Aorta (tissue), 5 donors: Measurements from ENCODE around the gene SYNDIG1. TPM values are rescaled to one million over a fixed set of nuclear protein-coding genes. Genes with fewer than 3 reads are reported as not detected.
A peak's percentile ranks its signal among the peaks of the same experiment; 100 is the strongest.

ENCODE experiments used
- ATAC-seq: fragments of 200-7000 bp; cut with Tn5 transposase; one replicate; pipeline ENCODE4 v1.9.1; 2022; ENCODE audit warnings: moderate library complexity; ENCODE audit not compliant: low FRiP score
- DNase-seq, 2 donors: peaks; one replicate each; pipeline ENCODE4 v3.0.0-alpha.2; 2020
- H3K27ac ChIP-seq, 2 donors: one replicate each; pipeline ENCODE4 v1.5.1; 2013; ENCODE audit warnings: low read length in 2 of 2, mild to moderate bottlenecking in 2 of 2, moderate library complexity in 2 of 2, control low read depth in 1 of 2, inconsistent platforms in 1 of 2, low read depth in 1 of 2
- H3K27me3 ChIP-seq, 2 donors: one replicate each; pipeline ENCODE4 v1.6.1; 2013; ENCODE audit warnings: control low read depth in 1 of 2, low read length in 1 of 2, mild to moderate bottlenecking in 1 of 2, moderate library complexity in 1 of 2; ENCODE audit not compliant: insufficient read depth in 2 of 2, control insufficient read depth in 1 of 2
- H3K36me3 ChIP-seq, 2 donors: one replicate each; pipeline ENCODE4 v1.6.1; 2013; ENCODE audit warnings: control low read depth in 1 of 2, low read length in 1 of 2, mild to moderate bottlenecking in 1 of 2; ENCODE audit not compliant: insufficient read depth in 2 of 2, control insufficient read depth in 1 of 2
- H3K4me1 ChIP-seq, 2 donors: one replicate each; pipeline ENCODE4 v1.6.1; 2013; ENCODE audit warnings: low read length in 2 of 2, control low read depth in 1 of 2, mild to moderate bottlenecking in 1 of 2, moderate library complexity in 1 of 2; ENCODE audit not compliant: insufficient read depth in 2 of 2, control insufficient read depth in 1 of 2
- H3K4me3 ChIP-seq, 2 donors: one replicate each; pipeline ENCODE4 v1.5.1; 2013; ENCODE audit warnings: low read length in 2 of 2, control low read depth in 1 of 2, mild to moderate bottlenecking in 1 of 2
- H3K9me3 ChIP-seq: one replicate; pipeline ENCODE4 v1.6.1; 2013; ENCODE audit warnings: mild to moderate bottlenecking, low read length; ENCODE audit not compliant: control insufficient read depth
- whole genome bisulfite sequencing, 2 donors: extraction: QIAGEN DNeasy Blood & Tissue Kit; methylation state at CpG; one replicate each; pipeline ENCODE4 v1.1.7; 2013; 5-methylcytosine and 5-hydroxymethylcytosine counted together
- intact Hi-C, 2 donors: fragments of 100-400 bp; cut with DNase I; formaldehyde crosslinking; loops; one replicate each; pipeline versions ENCODE4 v1.14.2 to v1.15.0; 2022
- polyA plus RNA-seq, 2 donors: library from polyadenylated mRNA; stranded (reverse); fragments of 200-250 nt; gene quantifications; one replicate each; pipeline ENCODE4 v1.2.3, GENCODE V29; 2013
- total RNA-seq, 2 donors: library from RNA; stranded (reverse); fragmentation: NEBNext Ultra II Directional; extraction: Animal tissue kit (Norgen Biotek cat#: 25700); gene quantifications; one replicate each; pipeline ENCODE4 v1.2.1, GENCODE V29; 2021
- donor health status: healthy with polysubstance abuse.
- donor health status: Bipolar disorder and iron deficiency.
- donor health status: DM: no; HTN: no; CAD: no.
- donor health status: DM: no; HTN: no; CAD: no.
- donor health status: DM: yes; HTN: yes; CAD: no.

Gene SYNDIG1
- total and polyA plus RNA-seq, 4 donors: 1.2 to 6.2 (median 2.9) TPM

DNA sequence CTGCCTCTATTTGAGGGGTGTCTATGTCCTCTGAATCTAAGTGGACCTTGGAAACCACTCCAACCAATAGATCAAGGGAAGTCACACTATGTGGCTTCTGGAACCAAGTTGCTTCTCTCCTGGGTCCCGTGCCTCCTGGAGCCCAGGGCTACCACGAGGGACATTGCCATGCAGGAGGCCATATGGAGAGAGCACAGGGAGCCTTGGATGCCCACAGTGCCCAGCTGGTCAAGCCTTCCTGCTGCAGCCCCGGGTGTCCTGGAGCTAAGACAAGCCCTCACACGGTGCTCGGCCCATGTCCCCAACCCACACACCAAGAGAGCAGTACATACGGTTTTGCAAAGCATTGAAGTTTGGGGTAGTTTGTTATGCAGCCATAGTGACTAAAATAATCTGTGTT, 231.6 kb downstream of the SYNDIG1 start:
- no peaks in the 10 kb centered on the region for H3K4me1 ChIP-seq
- H3K4me3 ChIP-seq: no peak overlapping the region
- H3K9me3 ChIP-seq: no peaks in the 10 kb centered on the region
- no peaks in the 10 kb centered on the region for H3K27me3 ChIP-seq
- WGBS, 2 donors: 89 to 91% methylated on average over 6 of the region's 6 CpGs
- DNase-seq: peak in 1 of 2 donors; percentile 44
- ATAC-seq: no peak
- H3K27ac ChIP-seq: no peak overlapping the region
- no peaks in the 10 kb centered on the region for H3K36me3 ChIP-seq
- intact Hi-C loops: no loop called here

DNA sequence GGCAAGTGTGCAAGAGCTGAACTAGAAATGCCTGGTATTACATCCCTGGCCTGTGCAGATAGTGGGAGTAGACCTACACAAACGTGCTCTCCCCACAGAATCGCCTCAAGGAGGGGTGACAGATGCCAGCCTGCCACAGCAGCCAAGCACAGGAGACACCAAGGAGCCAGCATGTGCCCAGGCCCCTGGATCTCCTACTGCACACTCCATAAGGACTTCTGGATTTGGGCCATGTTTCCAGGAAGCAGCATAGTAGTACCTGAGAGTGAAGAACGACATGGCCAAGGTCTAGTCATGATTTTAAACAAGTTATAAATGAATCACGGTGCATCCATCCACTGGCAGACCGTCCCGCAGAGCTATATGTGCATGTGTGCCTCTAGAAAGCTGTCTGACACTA, 232.2 kb downstream of the SYNDIG1 start:
- no peaks in the 10 kb centered on the region for H3K9me3 ChIP-seq
- DNase-seq: peak in 1 of 2 donors; percentile 36
- 73 to 79% methylated on average over 6 of the region's 6 CpGs for WGBS, 2 donors
- no peaks in the 10 kb centered on the region for H3K27me3 ChIP-seq
- ATAC-seq: no peak
- no peak overlapping the region for H3K27ac ChIP-seq
- H3K4me3 ChIP-seq: no peak overlapping the region
- intact Hi-C loops: no loop called here
- H3K4me1 ChIP-seq: no peaks in the 10 kb centered on the region
- H3K36me3 ChIP-seq: no peaks in the 10 kb centered on the region

DNA sequence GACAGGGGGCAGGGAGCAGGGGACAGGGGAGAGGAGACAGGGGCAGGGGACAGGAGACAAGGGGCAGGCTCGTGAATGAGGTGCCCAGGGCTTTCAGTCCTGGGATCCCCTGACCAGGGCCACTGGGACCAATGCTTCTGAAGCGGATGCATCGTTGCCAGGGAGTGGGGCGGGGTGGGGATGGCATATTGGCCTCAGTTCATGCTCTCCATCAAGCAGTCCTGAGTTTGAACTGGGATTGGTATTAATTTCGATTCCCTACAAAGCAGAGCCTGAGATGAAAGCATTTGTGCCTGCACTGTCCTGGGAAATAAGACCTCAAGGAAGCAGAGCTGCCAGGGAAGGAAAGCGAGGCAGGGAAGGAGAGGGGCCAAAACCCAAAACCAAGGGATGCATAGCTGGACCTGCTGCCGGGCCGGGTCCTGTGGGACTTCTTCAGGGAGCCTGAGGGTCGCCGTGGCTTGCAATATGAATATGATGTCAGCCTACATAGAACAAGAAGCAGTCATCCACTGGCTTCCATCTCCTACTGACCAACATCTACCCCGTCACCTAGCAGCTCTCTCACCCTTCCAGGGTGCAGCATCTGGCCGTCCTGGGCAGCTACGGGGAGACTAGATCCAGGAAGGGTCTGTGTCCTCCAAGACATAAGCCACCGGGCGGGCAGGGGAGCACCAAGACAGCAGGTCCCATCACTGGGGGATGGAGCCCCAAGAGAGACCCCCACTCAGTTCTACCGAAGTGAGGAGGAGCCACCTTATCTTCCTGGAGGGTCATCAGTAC, 233.3 kb downstream of the SYNDIG1 start:
- Histone ChIP-seq H3K27me3 (no peaks in the 10 kb centered on the region), H3K9me3 (no peaks in the 10 kb centered on the region), H3K27ac (no peak overlapping the region), H3K4me1 (no peaks in the 10 kb centered on the region), H3K4me3 (no peak overlapping the region), H3K36me3 (no peaks in the 10 kb centered on the region)
- no peak for ATAC-seq
- 83 to 84% methylated on average over 16 of the region's 16 CpGs for WGBS, 2 donors
- intact Hi-C loops: no loop called here
- no peak for DNase-seq

- no peak for DNase-seq
- no peak overlapping the region for H3K4me3 ChIP-seq
- H3K4me1 ChIP-seq: no peaks in the 10 kb centered on the region
- no peaks in the 10 kb centered on the region for H3K36me3 ChIP-seq
- no peak for ATAC-seq
- H3K27ac ChIP-seq: no peak overlapping the region
- no peaks in the 10 kb centered on the region for H3K9me3 ChIP-seq
- intact Hi-C loops: no loop called here
- WGBS, 2 donors: 91 to 93% methylated on average over 9 of the region's 9 CpGs
- H3K27me3 ChIP-seq: no peaks in the 10 kb centered on the region
These were observed 233.8 kb downstream of the SYNDIG1 start for GRCh38 chr20:24703284-24703610.

DNA sequence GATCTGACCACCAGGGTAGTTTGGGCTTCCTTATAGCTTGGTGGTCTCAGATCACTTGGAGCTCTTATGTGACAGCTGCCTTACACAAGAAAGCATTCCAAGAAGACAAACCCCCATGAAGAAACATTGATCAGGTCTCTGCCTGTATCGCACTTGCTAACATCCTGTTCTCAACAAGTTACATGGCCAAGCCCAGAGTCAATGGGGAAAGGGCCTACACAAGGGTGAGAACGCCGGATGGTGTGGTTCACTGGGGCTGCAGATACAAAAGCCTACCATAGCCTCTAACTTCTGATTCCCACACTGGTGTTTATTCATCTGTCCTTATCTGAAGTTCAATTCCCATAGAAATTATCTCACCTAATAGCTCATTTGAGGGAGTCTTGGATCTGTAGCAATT, 235.5 kb downstream of the SYNDIG1 start:
- Histone ChIP-seq H3K4me3 (no peak overlapping the region), H3K27me3 (no peaks in the 10 kb centered on the region), H3K4me1 (no peaks in the 10 kb centered on the region), H3K36me3 (no peaks in the 10 kb centered on the region), H3K9me3 (no peaks in the 10 kb centered on the region), H3K27ac (no peak overlapping the region)
- WGBS, 2 donors: 92 to 93% methylated on average over 3 of the region's 3 CpGs
- DNase-seq: no peak
- intact Hi-C loops: no loop called here
- no peak for ATAC-seq

DNA sequence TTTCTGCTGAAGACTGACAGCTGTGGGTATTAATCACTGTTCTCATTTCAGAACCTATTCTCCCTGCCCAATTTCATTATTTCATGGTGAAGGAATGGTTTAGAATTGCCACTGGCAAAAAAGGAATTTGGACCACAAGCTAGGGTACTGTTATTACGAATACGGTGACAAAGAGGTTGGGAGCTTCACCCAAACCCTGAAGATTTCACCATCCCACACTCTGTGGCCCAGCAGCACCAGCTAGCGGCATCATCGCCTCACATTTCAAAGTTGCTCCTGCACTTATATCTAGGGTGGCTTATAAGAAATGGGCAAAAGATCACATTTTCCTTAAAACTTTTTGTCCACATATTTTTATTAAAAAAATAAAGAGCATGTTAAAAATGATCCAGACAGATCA, 236.1 kb downstream of the SYNDIG1 start:
- H3K9me3 ChIP-seq: no peaks in the 10 kb centered on the region
- DNase-seq (no peak), ATAC-seq (no peak)
- H3K4me1 ChIP-seq: no peaks in the 10 kb centered on the region
- no peaks in the 10 kb centered on the region for H3K36me3 ChIP-seq
- no peak overlapping the region for H3K4me3 ChIP-seq
- H3K27ac ChIP-seq: no peak overlapping the region
- intact Hi-C loops: no loop called here
- WGBS, 2 donors: 66 to 72% methylated on average over 4 of the region's 4 CpGs
- H3K27me3 ChIP-seq: no peaks in the 10 kb centered on the region

DNA sequence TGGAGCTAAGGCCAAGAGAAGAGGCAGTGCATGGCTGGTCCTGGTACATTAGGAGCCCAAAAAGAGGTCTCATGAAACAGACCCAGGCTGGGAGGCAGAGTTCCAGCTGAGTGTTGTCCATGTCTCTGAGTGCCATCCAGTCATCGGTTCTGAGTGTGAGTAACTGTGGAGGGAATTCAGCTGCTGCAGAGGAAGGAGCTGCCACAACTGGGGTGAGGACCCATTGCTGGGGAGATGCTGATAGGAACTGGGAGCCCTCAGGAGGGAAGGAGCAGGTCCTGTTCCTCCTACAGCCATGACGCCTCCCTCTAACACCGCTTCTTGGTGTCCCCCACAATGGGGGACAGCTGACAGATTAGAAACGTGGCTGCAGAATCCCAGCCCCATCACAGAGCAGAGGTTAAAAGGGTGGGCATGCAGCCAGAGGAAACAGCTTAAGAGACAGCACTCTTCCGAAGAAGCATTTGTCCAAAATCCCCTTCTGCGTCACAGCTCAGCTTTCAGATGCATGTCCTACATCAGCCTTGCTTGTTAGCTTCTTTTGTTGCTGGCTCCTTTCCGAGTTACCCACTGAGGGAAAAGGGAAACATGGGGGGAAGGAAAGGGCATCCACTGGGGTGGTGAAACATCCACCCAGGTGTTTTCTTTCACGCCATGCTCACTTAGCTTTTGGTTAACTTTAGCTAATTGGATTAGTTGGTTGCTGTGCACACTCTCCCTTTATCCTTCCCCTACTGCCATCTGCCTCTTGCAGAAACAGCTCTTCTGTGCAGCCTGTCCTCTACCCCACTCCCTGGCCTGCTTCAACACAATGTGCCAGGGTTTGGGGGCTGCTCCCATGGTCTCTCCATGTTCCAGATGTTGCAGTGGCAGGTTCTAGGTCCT, 239.2 kb downstream of the SYNDIG1 start:
- H3K27ac ChIP-seq: no peak overlapping the region
- intact Hi-C loops: no loop called here
- no peaks in the 10 kb centered on the region for H3K27me3 ChIP-seq
- no peaks in the 10 kb centered on the region for H3K36me3 ChIP-seq
- DNase-seq: no peak
- H3K4me3 ChIP-seq: no peak overlapping the region
- no peaks in the 10 kb centered on the region for H3K9me3 ChIP-seq
- no peak for ATAC-seq
- H3K4me1 ChIP-seq: no peaks in the 10 kb centered on the region
- WGBS, 2 donors: 67 to 76% methylated on average over 8 of the region's 8 CpGs
